ENCODE data around the gene NBPF3. TPM values are rescaled to one million over a fixed set of nuclear protein-coding genes. Genes with fewer than 3 reads are reported as not detected.
"Not testable (repeated sequence)": the region's sequence is repeated elsewhere in the genome, so short reads cannot be mapped to it uniquely, and the experiment has no call there.

The NBPF3 gene
- total RNA-seq, 4 donors from 2014 or later: 8.2 to 12.0 (median 9.2) TPM

GRCh38 chr1:21518774-21519455 is 79.0 kb downstream of the NBPF3 start:
- peaks cover 9% of the 10 kb centered on the region for H3K27me3 ChIP-seq
- WGBS: 95% methylated on average over 16 of the region's 16 CpGs
- no peak for DNase-seq (ENCODE audit: low spot score in 2 of 2)
- H3K36me3 ChIP-seq: no peaks in the 10 kb centered on the region
- no peak for TF ChIP-seq CTCF (IDR thresholded peaks at IDR 0.05)
- no peak for TF ChIP-seq POLR2AphosphoS5 (IDR thresholded peaks at IDR 0.05)
- TF ChIP-seq POLR2A (IDR thresholded peaks at IDR 0.05): no peak
- no peak for TF ChIP-seq EP300 (IDR thresholded peaks at IDR 0.05)
- no peak overlapping the region for H3K4me3 ChIP-seq
- H3K27ac ChIP-seq: no peak overlapping the region
- no peaks in the 10 kb centered on the region for H3K9me3 ChIP-seq
- peaks cover 3% of the 10 kb centered on the region for H3K4me1 ChIP-seq

GRCh38 chr1:21519486-21520070 is 79.6 kb downstream of the NBPF3 start:
- H3K9me3 ChIP-seq; H3K36me3 ChIP-seq; H3K4me1 ChIP-seq; H3K27me3 ChIP-seq; H3K27ac ChIP-seq; H3K4me3 ChIP-seq; DNase-seq (ENCODE audit: low spot score in 2 of 2): not testable (repeated sequence)
- 93% methylated on average over 11 of the region's 11 CpGs for WGBS

- no peak overlapping the region for H3K4me3 ChIP-seq
- H3K4me1 ChIP-seq: peaks cover 13% of the 10 kb centered on the region
- 54% methylated on average over 16 of the region's 16 CpGs for WGBS
- H3K27ac ChIP-seq: no peak overlapping the region
- H3K36me3 ChIP-seq: no peaks in the 10 kb centered on the region
- TF ChIP-seq EP300 (IDR thresholded peaks at IDR 0.05): no peak
- TF ChIP-seq POLR2A (IDR thresholded peaks at IDR 0.05): no peak
- no peak for TF ChIP-seq POLR2AphosphoS5 (IDR thresholded peaks at IDR 0.05)
- no peak for TF ChIP-seq CTCF (IDR thresholded peaks at IDR 0.05)
- DNase-seq (ENCODE audit: low spot score in 2 of 2): no peak
- no peaks in the 10 kb centered on the region for H3K9me3 ChIP-seq
- no peaks in the 10 kb centered on the region for H3K27me3 ChIP-seq
Observed at GRCh38 chr1:21520899-21521716, 81.2 kb downstream of the NBPF3 start.

GRCh38 chr1:21521717-21522060 is 81.8 kb downstream of the NBPF3 start:
- Histone ChIP-seq H3K9me3 (no peaks in the 10 kb centered on the region), H3K27ac (no peak overlapping the region), H3K4me1 (peaks cover 13% of the 10 kb centered on the region), H3K27me3 (no peaks in the 10 kb centered on the region), H3K4me3 (no peak overlapping the region), H3K36me3 (no peaks in the 10 kb centered on the region)
- no peak for DNase-seq (ENCODE audit: low spot score in 2 of 2)
- WGBS: 96% methylated on average over 4 of the region's 4 CpGs
- TF ChIP-seq POLR2AphosphoS5 (IDR thresholded peaks at IDR 0.05): no peak
- no peak for TF ChIP-seq EP300 (IDR thresholded peaks at IDR 0.05)
- no peak for TF ChIP-seq POLR2A (IDR thresholded peaks at IDR 0.05)
- no peak for TF ChIP-seq CTCF (IDR thresholded peaks at IDR 0.05)

GRCh38 chr1:21522525-21523038 is 82.6 kb downstream of the NBPF3 start:
- Histone ChIP-seq H3K27me3 (no peaks in the 10 kb centered on the region), H3K4me1 (peaks cover 13% of the 10 kb centered on the region), H3K27ac (no peak overlapping the region), H3K9me3 (no peaks in the 10 kb centered on the region), H3K4me3 (no peak overlapping the region), H3K36me3 (no peaks in the 10 kb centered on the region)
- no peak for TF ChIP-seq POLR2A (IDR thresholded peaks at IDR 0.05)
- TF ChIP-seq EP300 (IDR thresholded peaks at IDR 0.05): no peak
- TF ChIP-seq CTCF (IDR thresholded peaks at IDR 0.05): no peak
- no peak for TF ChIP-seq POLR2AphosphoS5 (IDR thresholded peaks at IDR 0.05)
- DNase-seq (ENCODE audit: low spot score in 2 of 2): no peak
- WGBS: 79% methylated on average over 11 of the region's 11 CpGs
